ENCODE data around the gene AP2B1.

Gene AP2B1

GRCh38 chr17:35726127-35726952, 139.2 kb downstream of the AP2B1 start (continued):
- TF ChIP-seq, protein P1, sequence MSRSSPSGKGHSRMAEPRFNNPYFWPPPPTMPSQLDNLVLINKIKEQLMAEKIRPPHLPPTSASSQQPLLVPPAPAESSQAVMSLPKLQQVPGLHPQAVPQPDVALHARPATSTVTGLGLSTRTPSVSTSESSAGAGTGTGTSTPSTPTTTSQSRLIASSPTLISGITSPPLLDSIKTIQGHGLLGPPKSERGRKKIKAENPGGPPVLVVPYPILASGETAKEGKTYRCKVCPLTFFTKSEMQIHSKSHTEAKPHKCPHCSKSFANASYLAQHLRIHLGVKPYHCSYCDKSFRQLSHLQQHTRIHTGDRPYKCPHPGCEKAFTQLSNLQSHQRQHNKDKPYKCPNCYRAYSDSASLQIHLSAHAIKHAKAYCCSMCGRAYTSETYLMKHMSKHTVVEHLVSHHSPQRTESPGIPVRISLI (tag by site-specific recombination; IDR thresholded peaks at IDR 0.05), result no peak
- TF ChIP-seq ZNF24 (tag by site-specific recombination; IDR thresholded peaks at IDR 0.05) (0 out of 2 replicates have a peak, but pooled peaks have one; percentile 34), ZNF561 (tag by site-specific recombination; IDR thresholded peaks at IDR 0.05; ENCODE audit: borderline replicate concordance) (peak; percentile 63; the same call in 1 of the 2 replicates), ZBTB48 (tag by site-specific recombination; IDR thresholded peaks at IDR 0.05) (peak; percentile 66), ZNF423 (tag by site-specific recombination; IDR thresholded peaks at IDR 0.05) (peak; percentile 92), ZNF600 (tag by site-specific recombination; IDR thresholded peaks at IDR 0.05) (0 out of 2 replicates have a peak, but pooled peaks have one; percentile 33), SP2 (tag by site-specific recombination; IDR thresholded peaks at IDR 0.05) (no peak), ZEB2 (tag by site-specific recombination; IDR thresholded peaks at IDR 0.05) (peak; percentile 64), ZNF623 (tag by site-specific recombination; IDR thresholded peaks at IDR 0.05) (peak; percentile 66), ZFP69B (tag by site-specific recombination; IDR thresholded peaks at IDR 0.05) (peak; percentile 68; the same call in 1 of the 2 replicates), ZBTB8A (tag by site-specific recombination; IDR thresholded peaks at IDR 0.05) (peak; percentile 50; the same call in 1 of the 2 replicates), ZNF184 (tag by site-specific recombination; IDR thresholded peaks at IDR 0.05) (peak; percentile 80), ZNF366 (tag by site-specific recombination; conservative IDR thresholded peaks at IDR 0.05) (peak; percentile 50; the same call in 1 of the 2 replicates), ZNF629 (tag by site-specific recombination; IDR thresholded peaks at IDR 0.05) (0 out of 2 replicates have a peak, but pooled peaks have one; percentile 35), ZNF549 (tag by site-specific recombination; IDR thresholded peaks at IDR 0.05) (no peak), ZNF221 (tag by site-specific recombination; IDR thresholded peaks at IDR 0.05; ENCODE audit: borderline replicate concordance) (no peak), ZIC2 (tag by site-specific recombination; IDR thresholded peaks at IDR 0.05) (peak; percentile 99), ZNF776 (tag by site-specific recombination; IDR thresholded peaks at IDR 0.05; ENCODE audit: borderline replicate concordance) (no peak), ZNF488 (tag by site-specific recombination; IDR thresholded peaks at IDR 0.05) (no peak), KLF17 (tag by site-specific recombination; IDR thresholded peaks at IDR 0.05) (no peak), PATZ1 (tag by site-specific recombination; IDR thresholded peaks at IDR 0.05) (peak; percentile 73), ZBTB17 (tag by site-specific recombination; IDR thresholded peaks at IDR 0.05) (peak; percentile 70), IKZF3 (tag by site-specific recombination; IDR thresholded peaks at IDR 0.05) (peak; percentile 86), SP7 (tag by site-specific recombination; IDR thresholded peaks at IDR 0.05) (peak; percentile 51; the same call in 1 of the 2 replicates), GLIS1 (tag by site-specific recombination; IDR thresholded peaks at IDR 0.05) (peak; percentile 94), ZNF10 (tag by site-specific recombination; IDR thresholded peaks at IDR 0.05) (no peak), ZBTB21 (tag by site-specific recombination; IDR thresholded peaks at IDR 0.05) (no peak), ZNF777 (tag by site-specific recombination; IDR thresholded peaks at IDR 0.05; ENCODE audit: borderline replicate concordance) (no peak), ZNF544 (tag by site-specific recombination; IDR thresholded peaks at IDR 0.05) (peak; percentile 66; the same call in 1 of the 2 replicates)
- TF ChIP-seq, protein P2, sequence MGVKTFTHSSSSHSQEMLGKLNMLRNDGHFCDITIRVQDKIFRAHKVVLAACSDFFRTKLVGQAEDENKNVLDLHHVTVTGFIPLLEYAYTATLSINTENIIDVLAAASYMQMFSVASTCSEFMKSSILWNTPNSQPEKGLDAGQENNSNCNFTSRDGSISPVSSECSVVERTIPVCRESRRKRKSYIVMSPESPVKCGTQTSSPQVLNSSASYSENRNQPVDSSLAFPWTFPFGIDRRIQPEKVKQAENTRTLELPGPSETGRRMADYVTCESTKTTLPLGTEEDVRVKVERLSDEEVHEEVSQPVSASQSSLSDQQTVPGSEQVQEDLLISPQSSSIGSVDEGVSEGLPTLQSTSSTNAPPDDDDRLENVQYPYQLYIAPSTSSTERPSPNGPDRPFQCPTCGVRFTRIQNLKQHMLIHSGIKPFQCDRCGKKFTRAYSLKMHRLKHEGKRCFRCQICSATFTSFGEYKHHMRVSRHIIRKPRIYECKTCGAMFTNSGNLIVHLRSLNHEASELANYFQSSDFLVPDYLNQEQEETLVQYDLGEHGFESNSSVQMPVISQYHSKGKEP (tag by site-specific recombination; IDR thresholded peaks at IDR 0.05), result peak; percentile 87
- TF ChIP-seq, protein P3, sequence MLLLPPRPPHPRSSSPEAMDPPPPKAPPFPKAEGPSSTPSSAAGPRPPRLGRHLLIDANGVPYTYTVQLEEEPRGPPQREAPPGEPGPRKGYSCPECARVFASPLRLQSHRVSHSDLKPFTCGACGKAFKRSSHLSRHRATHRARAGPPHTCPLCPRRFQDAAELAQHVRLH (tag by site-specific recombination; IDR thresholded peaks at IDR 0.05), result no peak
- TF ChIP-seq, protein P4, sequence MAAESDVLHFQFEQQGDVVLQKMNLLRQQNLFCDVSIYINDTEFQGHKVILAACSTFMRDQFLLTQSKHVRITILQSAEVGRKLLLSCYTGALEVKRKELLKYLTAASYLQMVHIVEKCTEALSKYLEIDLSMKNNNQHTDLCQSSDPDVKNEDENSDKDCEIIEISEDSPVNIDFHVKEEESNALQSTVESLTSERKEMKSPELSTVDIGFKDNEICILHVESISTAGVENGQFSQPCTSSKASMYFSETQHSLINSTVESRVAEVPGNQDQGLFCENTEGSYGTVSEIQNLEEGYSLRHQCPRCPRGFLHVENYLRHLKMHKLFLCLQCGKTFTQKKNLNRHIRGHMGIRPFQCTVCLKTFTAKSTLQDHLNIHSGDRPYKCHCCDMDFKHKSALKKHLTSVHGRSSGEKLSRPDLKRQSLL (tag by site-specific recombination; IDR thresholded peaks at IDR 0.05), result peak; percentile 95
